A673 (cell line): ENCODE measurements around the gene BZW2.

Experiments used
- CTCF ChIP-seq: fragments of 300-800, 200-600 bp; sonication (generic); conservative IDR thresholded peaks from 2 replicates; pipeline ENCODE4 v1.5.1; 2017; ENCODE audit warnings: low read depth, mild to moderate bottlenecking, antibody characterized with exemption, low read length, moderate library complexity, mixed read lengths
- EZH2 ChIP-seq: fragments of 200-600 bp; sonication (generic); IDR thresholded peaks from 2 replicates; pipeline ENCODE4 v1.6.1; 2017; ENCODE audit warnings: borderline replicate concordance, low read depth, mild to moderate bottlenecking, mixed read lengths, antibody characterized with exemption, low read length; ENCODE audit not compliant: poor library complexity, severe bottlenecking

GRCh38 chr7:16708511-16708910, 62.5 kb downstream of the BZW2 start:
- TF ChIP-seq EZH2 = no peak
- TF ChIP-seq CTCF = no peak
